Omental fat pad (tissue), 4 donors: Measurements from ENCODE around the gene SPATA19. TPM values are rescaled to one million over a fixed set of nuclear protein-coding genes. Genes with fewer than 3 reads are reported as not detected.

ENCODE experiments used
- ATAC-seq: fragments of 150-250 bp; one replicate; pipeline ENCODE4 v1.9.1; 2016; ENCODE audit warnings: mild to moderate bottlenecking, moderate library complexity; ENCODE audit not compliant: low FRiP score
- DNase-seq: peaks from one replicate; pipeline ENCODE4 v3.0.0-alpha.2; 2019; ENCODE audit warnings: low spot score
- total RNA-seq, 4 donors: library from RNA; depleted of rRNA; stranded (reverse); fragments of >200 nt; gene quantifications; one replicate each; pipeline ENCODE4 v1.1.0, GENCODE V29; 2016
- TF ChIP-seq, protein P1 (sequence below), 3 donors: fragments of 450-650 bp; IDR thresholded peaks; one replicate each; pipeline ENCODE4 v1.5.1; 2016 to 2017; ENCODE audit warnings: antibody characterized with exemption in 3 of 3, mild to moderate bottlenecking in 3 of 3, moderate library complexity in 2 of 3

Gene SPATA19
- total RNA-seq, 4 donors from 2014 or later = not detected

DNA sequence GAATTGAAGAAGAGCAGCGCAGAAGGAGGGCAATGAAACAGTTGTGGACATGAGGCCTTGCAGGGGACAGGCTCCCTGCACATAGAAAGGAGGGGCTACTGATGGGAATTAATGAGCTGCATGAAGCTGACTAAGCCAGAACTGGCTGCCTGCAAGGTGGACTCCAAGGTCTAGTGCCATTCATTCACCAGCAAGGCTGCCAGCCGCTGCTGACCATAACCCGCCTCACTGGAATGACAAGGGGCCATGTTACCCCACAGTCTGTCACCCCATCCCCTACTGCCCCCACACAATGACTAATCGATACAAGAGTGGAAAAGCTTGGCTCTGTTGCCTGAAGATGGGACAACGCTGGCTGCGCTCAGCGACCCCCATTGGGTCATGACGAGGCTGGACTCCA, 44.6 kb downstream of the SPATA19 start:
- ATAC-seq (no peak), DNase-seq (no peak)
- TF ChIP-seq, protein P1, sequence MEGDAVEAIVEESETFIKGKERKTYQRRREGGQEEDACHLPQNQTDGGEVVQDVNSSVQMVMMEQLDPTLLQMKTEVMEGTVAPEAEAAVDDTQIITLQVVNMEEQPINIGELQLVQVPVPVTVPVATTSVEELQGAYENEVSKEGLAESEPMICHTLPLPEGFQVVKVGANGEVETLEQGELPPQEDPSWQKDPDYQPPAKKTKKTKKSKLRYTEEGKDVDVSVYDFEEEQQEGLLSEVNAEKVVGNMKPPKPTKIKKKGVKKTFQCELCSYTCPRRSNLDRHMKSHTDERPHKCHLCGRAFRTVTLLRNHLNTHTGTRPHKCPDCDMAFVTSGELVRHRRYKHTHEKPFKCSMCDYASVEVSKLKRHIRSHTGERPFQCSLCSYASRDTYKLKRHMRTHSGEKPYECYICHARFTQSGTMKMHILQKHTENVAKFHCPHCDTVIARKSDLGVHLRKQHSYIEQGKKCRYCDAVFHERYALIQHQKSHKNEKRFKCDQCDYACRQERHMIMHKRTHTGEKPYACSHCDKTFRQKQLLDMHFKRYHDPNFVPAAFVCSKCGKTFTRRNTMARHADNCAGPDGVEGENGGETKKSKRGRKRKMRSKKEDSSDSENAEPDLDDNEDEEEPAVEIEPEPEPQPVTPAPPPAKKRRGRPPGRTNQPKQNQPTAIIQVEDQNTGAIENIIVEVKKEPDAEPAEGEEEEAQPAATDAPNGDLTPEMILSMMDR (IDR thresholded peaks at IDR 0.05) = no peak

DNA sequence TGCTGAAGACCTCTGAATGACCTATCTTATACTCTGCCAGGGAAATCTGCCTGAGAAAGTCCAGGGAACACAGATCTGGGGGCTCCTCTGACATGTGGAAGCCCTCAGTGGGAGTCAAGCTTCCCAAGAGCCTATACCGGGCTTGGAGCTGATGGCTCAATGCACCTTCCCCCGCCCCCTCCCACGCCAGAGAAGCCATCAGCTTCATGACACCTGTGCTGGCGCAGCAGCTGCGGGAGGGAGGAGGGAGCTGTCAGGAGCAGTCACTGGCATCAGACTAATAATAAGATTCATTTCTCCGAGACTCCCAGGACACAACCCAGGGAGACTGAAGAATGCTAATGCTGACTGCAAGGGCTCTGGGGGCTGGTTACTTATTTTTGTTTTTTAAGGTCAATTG, 47.8 kb downstream of the SPATA19 start:
- ATAC-seq (no peak), DNase-seq (no peak)

DNA sequence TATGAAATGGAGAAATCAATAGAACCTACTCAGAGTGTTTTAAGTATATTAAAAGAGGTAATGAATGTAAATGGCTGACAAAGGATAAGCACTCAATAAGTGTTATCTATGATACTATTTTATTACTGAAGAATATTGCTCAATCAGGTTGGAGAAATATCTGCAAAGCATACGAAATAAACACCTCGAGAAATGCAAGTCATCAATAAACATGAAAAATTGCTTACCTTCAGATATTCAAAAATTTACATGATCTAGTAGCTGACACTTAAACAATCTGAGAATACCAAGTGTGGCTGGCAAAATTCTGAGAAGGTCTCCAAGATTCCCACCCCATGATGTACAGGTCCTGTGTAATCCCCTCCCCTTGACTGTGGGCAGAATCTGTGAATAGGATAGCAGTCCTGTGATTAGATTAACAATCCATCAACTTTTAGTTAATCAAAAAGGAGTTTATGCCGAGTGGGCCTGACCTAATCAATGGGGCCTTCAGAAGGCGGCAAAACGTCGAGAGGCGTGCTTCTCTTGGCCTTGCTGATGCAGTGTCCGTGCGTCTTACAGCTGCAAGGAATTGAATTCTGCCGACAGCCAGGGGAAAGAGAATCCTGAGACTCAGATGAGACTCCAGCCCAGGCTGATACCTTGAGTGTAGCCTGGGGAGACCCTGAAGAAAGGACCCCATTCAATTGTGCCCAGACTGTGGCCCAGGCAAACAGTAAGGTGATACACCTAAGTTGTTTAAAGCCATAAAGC, 49.1 kb downstream of the SPATA19 start:
- TF ChIP-seq, protein P1 (IDR thresholded peaks at IDR 0.05) = no peak
- no peak for DNase-seq

More for the DNA sequence above, 47.8 kb downstream of the SPATA19 start:
- TF ChIP-seq, protein P1 (IDR thresholded peaks at IDR 0.05) = no peak

DNA sequence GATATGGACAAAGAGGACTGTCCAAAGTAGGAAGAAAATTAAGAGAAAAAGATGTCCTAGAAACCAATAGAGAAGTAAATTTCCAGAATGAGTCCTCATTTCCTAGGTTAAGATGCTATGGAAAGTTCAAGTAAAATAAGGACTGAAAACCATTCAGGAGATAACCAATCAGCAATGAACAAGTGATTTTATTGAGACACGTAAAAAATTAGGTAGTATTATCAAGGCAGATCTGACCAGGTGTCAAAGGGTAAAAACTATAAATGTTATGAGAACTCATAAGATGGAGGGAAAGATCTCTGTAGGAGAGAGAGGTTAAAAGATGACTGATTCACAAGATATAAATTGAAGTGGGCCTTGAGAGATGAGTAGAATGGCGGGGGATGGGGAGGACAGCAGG, 50.2 kb downstream of the SPATA19 start:
- DNase-seq (no peak), ATAC-seq (no peak)
- TF ChIP-seq, protein P1 (IDR thresholded peaks at IDR 0.05) = no peak

More for the DNA sequence above, 49.1 kb downstream of the SPATA19 start:
- ATAC-seq = no peak

DNA sequence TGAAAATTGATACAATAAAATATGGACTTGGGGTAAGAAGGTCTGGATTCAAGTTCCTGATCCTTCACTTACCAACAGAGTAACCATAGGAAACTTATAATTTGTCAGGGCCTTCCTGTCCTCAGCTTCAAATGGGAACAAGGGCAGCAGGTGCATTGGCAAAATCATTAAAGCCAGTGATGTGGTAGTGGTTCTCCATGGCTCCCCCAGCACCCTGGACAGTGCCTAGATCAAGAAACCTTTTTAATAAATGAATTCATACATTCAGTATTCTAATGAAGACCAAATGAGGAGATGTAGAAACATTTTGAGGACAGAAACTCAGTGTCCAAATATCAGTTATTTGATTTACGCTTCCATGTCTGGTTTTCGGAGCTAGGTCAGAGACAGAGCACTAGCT, 51.1 kb downstream of the SPATA19 start:
- ATAC-seq (no peak), DNase-seq (no peak)
- TF ChIP-seq, protein P1 (IDR thresholded peaks at IDR 0.05) = no peak

DNA sequence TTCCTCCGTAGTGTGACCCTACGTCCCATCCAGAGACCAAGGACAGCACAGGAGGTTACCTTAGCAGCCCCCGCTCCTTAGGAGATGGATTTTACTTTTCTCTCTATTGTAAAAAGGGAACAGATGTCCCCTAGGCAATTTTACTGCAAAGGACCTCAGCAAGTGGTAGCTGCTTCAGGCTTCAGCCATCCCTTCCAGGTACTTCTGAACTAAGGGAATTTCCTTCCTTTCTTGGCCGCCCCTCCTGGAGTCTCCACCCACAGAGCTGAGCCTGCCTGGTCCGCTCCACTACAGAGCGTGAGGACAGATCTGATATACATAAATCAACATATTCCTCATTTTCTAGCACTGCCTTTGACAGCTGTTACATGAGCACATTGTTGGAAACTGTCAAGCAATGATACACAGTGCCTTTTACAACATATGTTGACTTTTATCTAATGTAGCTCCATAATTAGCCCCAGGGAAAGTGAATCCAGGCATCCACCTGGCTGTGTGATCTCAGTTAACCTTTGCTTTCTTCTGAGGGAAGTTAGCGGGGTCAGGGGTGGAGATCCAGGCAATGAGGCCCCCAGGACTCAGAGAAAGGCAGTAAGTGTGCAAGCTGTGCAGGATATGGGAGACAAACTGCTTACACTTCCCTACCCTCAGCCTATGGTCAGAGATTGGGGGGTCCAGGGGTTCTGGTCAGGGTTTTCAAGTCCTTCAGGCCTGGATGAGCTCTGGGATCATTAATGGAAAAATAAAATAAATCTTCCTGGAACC, 51.9 kb downstream of the SPATA19 start:
- no peak for ATAC-seq
- DNase-seq = no peak
- TF ChIP-seq, protein P1 (IDR thresholded peaks at IDR 0.05) = no peak
